Keratinocyte (primary cell): ENCODE results near the gene PLGRKT. TPM values are rescaled to one million over a fixed set of nuclear protein-coding genes. Genes with fewer than 3 reads are reported as not detected.
"Not testable (repeated sequence)": the region's sequence is repeated elsewhere in the genome, so short reads cannot be mapped to it uniquely, and the experiment has no call there.

Experiments
- DNase-seq: peaks from one replicate; pipeline ENCODE4 v3.0.0-alpha.2; 2011; ENCODE audit warnings: low read depth, missing footprints, low spot score
- FAIRE-seq: peaks from 2 replicates; lab custom pipeline; 2011; peaks lifted over from hg19 to GRCh38; lab: Jason Lieb, UNC
- H2AFZ ChIP-seq: 2 replicates; pipeline ENCODE4 v1.6.0; 2012; ENCODE audit warnings: low read length, control low read depth, inconsistent platforms; ENCODE audit not compliant: control insufficient read depth
- H3K27ac ChIP-seq: 2 replicates; pipeline ENCODE4 v1.5.1; 2011; ENCODE audit warnings: low read length; ENCODE audit not compliant: control insufficient read depth, insufficient read depth
- H3K27me3 ChIP-seq: 3 replicates; pipeline ENCODE4 v1.6.0; 2011; ENCODE audit warnings: low read length; ENCODE audit not compliant: control insufficient read depth, insufficient read depth; ENCODE audit errors: extremely low read depth
- H3K36me3 ChIP-seq, 2 experiments: 2 replicates in 1 of 2; 3 replicates in 1 of 2; pipeline ENCODE4 v1.5.1; 2011; ENCODE audit warnings: low read length in 2 of 2, mild to moderate bottlenecking in 1 of 2; ENCODE audit not compliant: control insufficient read depth in 2 of 2, insufficient read depth in 2 of 2; ENCODE audit errors: extremely low read depth in 1 of 2
- H3K4me1 ChIP-seq: 3 replicates; pipeline ENCODE4 v1.5.1; 2011; ENCODE audit warnings: low read length; ENCODE audit not compliant: control insufficient read depth, insufficient read depth; ENCODE audit errors: extremely low read depth
- H3K4me2 ChIP-seq: 3 replicates; pipeline ENCODE4 v1.6.0; 2011; ENCODE audit warnings: low read depth, low read length; ENCODE audit not compliant: control insufficient read depth, insufficient read depth; ENCODE audit errors: extremely low read depth
- H3K4me3 ChIP-seq, 3 experiments: fragments of 200-600 bp in 1 of 3; sonication (generic) in 1 of 3; 2 replicates in 2 of 3; 3 replicates in 1 of 3; pipeline ENCODE4 v1.5.1; 2011 to 2016; ENCODE audit warnings: low read length in 3 of 3, mild to moderate bottlenecking in 3 of 3, control low read depth in 2 of 3, inconsistent platforms in 1 of 3, low read depth in 1 of 3, mixed read lengths in 1 of 3, mixed run types in 1 of 3, moderate library complexity in 1 of 3; ENCODE audit not compliant: control insufficient read depth in 2 of 3, insufficient read depth in 2 of 3; ENCODE audit errors: extremely low read depth in 1 of 3
- H3K79me2 ChIP-seq: 2 replicates; pipeline ENCODE4 v1.6.0; 2012; ENCODE audit warnings: low read length; ENCODE audit not compliant: control insufficient read depth, insufficient read depth
- H3K9ac ChIP-seq: 3 replicates; pipeline ENCODE4 v1.6.0; 2011; ENCODE audit warnings: low read length; ENCODE audit not compliant: control insufficient read depth, insufficient read depth; ENCODE audit errors: extremely low read depth
- H3K9me1 ChIP-seq: 3 replicates; pipeline ENCODE4 v1.6.0; 2011; ENCODE audit warnings: low read length; ENCODE audit not compliant: control insufficient read depth, insufficient read depth; ENCODE audit errors: extremely low read depth
- H3K9me3 ChIP-seq: 2 replicates; pipeline ENCODE4 v1.5.1; 2012; ENCODE audit warnings: low read depth, low read length; ENCODE audit not compliant: control insufficient read depth
- H4K20me1 ChIP-seq: 3 replicates; pipeline ENCODE4 v1.6.0; 2011; ENCODE audit warnings: low read length; ENCODE audit not compliant: control insufficient read depth, insufficient read depth; ENCODE audit errors: extremely low read depth
- EZH2 ChIP-seq: IDR thresholded peaks from one replicate; pipeline ENCODE4 v1.6.1; 2012; ENCODE audit warnings: inconsistent platforms, mild to moderate bottlenecking, low read length, moderate library complexity
- dilution Hi-C: fragments of 300-500 bp; cut with MboI; formaldehyde crosslinking; loops from one replicate; pipeline ENCODE4 v1.7.0; 2020; ENCODE audit warnings: low sequenced_read_pairs; ENCODE audit not compliant: extremely low pct_ligation_motif_present
- polyA plus RNA-seq, 5 experiments: library from polyadenylated mRNA; depleted of rRNA in 3 of 5; stranded (reverse) in 3 of 5; stranded (forward) in 1 of 5; unstranded in 1 of 5; fragments of >200 nt; gene quantifications; 1 replicate in 1 of 5; 2 replicates in 3 of 5; 3 replicates in 1 of 5; pipeline versions ENCODE4 v1.2.1 to v1.2.3, GENCODE V29; 2011 to 2012; ENCODE audit warnings: missing spikeins in 2 of 5, low read depth in 1 of 5, low replicate concordance in 1 of 5
- TF ChIP-seq, protein P1 (sequence below), 3 experiments: IDR thresholded peaks in 1 of 3; conservative IDR thresholded peaks in 1 of 3; optimal IDR thresholded peaks in 1 of 3; 2 replicates in 2 of 3; 3 replicates in 1 of 3; pipeline versions ENCODE3 to v1.5.1; 2011; ENCODE audit warnings: low read length in 3 of 3, mild to moderate bottlenecking in 3 of 3, moderate library complexity in 2 of 3, control low read depth in 1 of 3, inconsistent platforms in 1 of 3; ENCODE audit not compliant: insufficient read depth in 2 of 3; ENCODE audit errors: extremely low read depth in 1 of 3

Gene PLGRKT
- polyA plus RNA-seq, 1 donor (not counting 4 experiments of a cell fraction or from before 2014, with no cell fraction given) = 35.2 TPM

GRCh38 chr9:5436441-5436840 is 1.3 kb downstream of the PLGRKT start:
- DNase-seq (no peak), FAIRE-seq (no peak)
- Histone ChIP-seq H3K4me3 (peak overlapping the region; percentile 77 to 83 (median 83)), H3K4me1 (peaks cover 33% of the 10 kb centered on the region), H3K27me3 (no peaks in the 10 kb centered on the region), H3K27ac (peak overlapping the region; percentile 96), H2AFZ (no peak overlapping the region), H3K9ac (no peak overlapping the region), H3K9me3 (no peaks in the 10 kb centered on the region), H3K4me2 (peak overlapping the region; percentile 96), H3K9me1 (peaks cover 2% of the 10 kb centered on the region), H3K36me3 (peaks cover 4 to 10% of the 10 kb centered on the region in 2 experiments), H4K20me1 (no peaks in the 10 kb centered on the region), H3K79me2 (peaks cover 5% of the 10 kb centered on the region)
- TF ChIP-seq EZH2 = no peak
- TF ChIP-seq, protein P1, sequence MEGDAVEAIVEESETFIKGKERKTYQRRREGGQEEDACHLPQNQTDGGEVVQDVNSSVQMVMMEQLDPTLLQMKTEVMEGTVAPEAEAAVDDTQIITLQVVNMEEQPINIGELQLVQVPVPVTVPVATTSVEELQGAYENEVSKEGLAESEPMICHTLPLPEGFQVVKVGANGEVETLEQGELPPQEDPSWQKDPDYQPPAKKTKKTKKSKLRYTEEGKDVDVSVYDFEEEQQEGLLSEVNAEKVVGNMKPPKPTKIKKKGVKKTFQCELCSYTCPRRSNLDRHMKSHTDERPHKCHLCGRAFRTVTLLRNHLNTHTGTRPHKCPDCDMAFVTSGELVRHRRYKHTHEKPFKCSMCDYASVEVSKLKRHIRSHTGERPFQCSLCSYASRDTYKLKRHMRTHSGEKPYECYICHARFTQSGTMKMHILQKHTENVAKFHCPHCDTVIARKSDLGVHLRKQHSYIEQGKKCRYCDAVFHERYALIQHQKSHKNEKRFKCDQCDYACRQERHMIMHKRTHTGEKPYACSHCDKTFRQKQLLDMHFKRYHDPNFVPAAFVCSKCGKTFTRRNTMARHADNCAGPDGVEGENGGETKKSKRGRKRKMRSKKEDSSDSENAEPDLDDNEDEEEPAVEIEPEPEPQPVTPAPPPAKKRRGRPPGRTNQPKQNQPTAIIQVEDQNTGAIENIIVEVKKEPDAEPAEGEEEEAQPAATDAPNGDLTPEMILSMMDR (optimal IDR thresholded peaks at IDR 0.05 in 1 of 3, IDR thresholded peaks at IDR 0.05 in 1 of 3, conservative IDR thresholded peaks at IDR 0.05 in 1 of 3; ENCODE audit: extremely low read depth in 1 of 3, insufficient read depth in 2 of 3, low read length in 3 of 3) = no peak
- dilution Hi-C loops = no loop called here

GRCh38 chr9:5435912-5436311 is 1.8 kb downstream of the PLGRKT start:
- Histone ChIP-seq H3K4me3 (peak overlapping the region in 1 of 3 experiments; percentile 23), H3K27me3 (no peaks in the 10 kb centered on the region), H2AFZ (no peak overlapping the region), H3K36me3 (peaks cover 4 to 10% of the 10 kb centered on the region in 2 experiments), H3K27ac (no peak overlapping the region), H3K9ac (no peak overlapping the region), H3K79me2 (peaks cover 5% of the 10 kb centered on the region), H4K20me1 (no peaks in the 10 kb centered on the region), H3K9me3 (no peaks in the 10 kb centered on the region), H3K4me1 (peaks cover 31% of the 10 kb centered on the region), H3K4me2 (peak overlapping the region; percentile 96), H3K9me1 (peaks cover 2% of the 10 kb centered on the region)
- DNase-seq (no peak), FAIRE-seq (peak; percentile 48)
- dilution Hi-C loops = no loop called here
- TF ChIP-seq EZH2 = no peak
- TF ChIP-seq, protein P1 (optimal IDR thresholded peaks at IDR 0.05 in 1 of 3, IDR thresholded peaks at IDR 0.05 in 1 of 3, conservative IDR thresholded peaks at IDR 0.05 in 1 of 3; ENCODE audit: extremely low read depth in 1 of 3, insufficient read depth in 2 of 3, low read length in 3 of 3) = no peak

DNA sequence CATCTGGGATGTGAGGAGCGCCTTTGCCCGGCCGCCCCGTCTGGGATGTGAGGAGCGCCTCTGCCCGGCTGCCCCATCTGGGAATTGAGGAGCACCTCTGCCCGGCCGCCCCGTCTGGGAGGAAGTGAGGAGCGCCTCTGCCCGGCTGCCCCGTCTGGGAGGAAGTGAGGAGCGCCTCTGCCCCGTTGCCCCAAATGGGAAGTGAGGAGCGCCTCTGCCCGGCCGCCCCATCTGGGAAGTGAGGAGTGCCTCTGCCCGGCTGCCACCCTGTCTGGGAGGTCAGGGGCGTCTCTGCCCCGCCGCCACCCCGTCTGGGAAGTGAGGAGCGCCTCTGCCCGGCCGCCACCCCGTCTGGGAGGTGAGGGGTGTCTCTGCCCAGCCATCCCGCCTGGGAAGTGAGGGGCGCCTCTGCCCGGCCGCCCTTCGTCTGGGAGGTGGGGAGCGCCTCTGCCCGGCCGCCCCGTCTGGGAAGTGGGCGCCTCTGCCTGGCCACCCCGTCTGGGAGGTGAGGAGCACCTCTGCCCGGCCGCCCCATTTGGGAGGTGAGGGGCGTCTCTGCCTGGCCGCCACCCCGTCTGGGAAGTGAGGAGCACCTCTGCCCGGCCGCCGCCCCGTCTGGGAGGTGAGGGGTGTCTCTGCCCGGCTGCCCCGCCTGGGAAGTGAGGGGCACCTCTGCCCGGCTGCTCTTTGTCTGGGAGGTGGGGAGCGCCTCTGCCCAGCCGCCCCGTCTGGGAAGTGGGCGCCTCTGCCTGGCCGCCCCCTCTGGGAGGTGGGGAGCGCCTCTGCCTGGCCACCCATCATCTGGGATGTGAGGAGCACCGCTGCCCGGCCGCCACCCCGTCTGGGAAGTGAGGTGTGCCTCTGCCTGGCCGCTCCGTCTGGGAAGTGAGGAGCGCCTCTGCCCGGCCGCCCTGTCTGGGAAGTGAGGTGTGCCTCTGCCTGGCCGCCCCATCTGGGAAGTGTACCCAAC is 3.6 kb downstream of the PLGRKT start:
- FAIRE-seq, H3K9ac ChIP-seq, H3K4me2 ChIP-seq, H3K27ac ChIP-seq, H2AFZ ChIP-seq, H3K9me1 ChIP-seq, H3K9me3 ChIP-seq, H3K79me2 ChIP-seq, H3K27me3 ChIP-seq, H4K20me1 ChIP-seq, dilution Hi-C loops, H3K4me3 ChIP-seq, DNase-seq: not testable (repeated sequence)
- Histone ChIP-seq H3K36me3 (peaks cover 6 to 16% of the 10 kb centered on the region in 2 experiments), H3K4me1 (peaks cover 25% of the 10 kb centered on the region)
